Caco-2 (cell line): ENCODE results near the gene GPC6. TPM values are rescaled to one million over a fixed set of nuclear protein-coding genes. Genes with fewer than 3 reads are reported as not detected.

Experiments
- BruUV-seq: library from RNA; stranded (reverse); fragments of 400-500 nt; replicated peaks from 2 replicates; lab custom pipeline; 2021; lab: Mats Ljungman, UMichigan
- CTCF ChIA-PET: fragments of 300-600 bp; sonication (Branson Sonifier 250); formaldehyde crosslinking; loops from one replicate; lab custom pipeline; 2022; ENCODE audit warnings: antibody characterized with exemption; lab: Charles Lee
- POLR2A ChIA-PET: fragments of 300-600 bp; sonication (Branson Sonifier 250); formaldehyde crosslinking; loops from one replicate; lab custom pipeline; 2022; ENCODE audit warnings: antibody characterized with exemption; lab: Charles Lee
- DNase-seq, 2 experiments: peaks; one replicate each; pipeline versions ENCODE4 v3.0.0 to v3.0.0-alpha.2; 2020 to 2022
- H3K27me3 ChIP-seq: replicated peaks from 2 replicates; pipeline ENCODE4 v1.6.0; 2011; ENCODE audit warnings: low read length; ENCODE audit not compliant: control insufficient read depth, insufficient read depth
- H3K36me3 ChIP-seq: 2 replicates; pipeline ENCODE4 v1.5.1; 2011; ENCODE audit warnings: low read length; ENCODE audit not compliant: control insufficient read depth, insufficient read depth
- H3K4me1 ChIP-seq: fragments of 250-450 bp; sonication (Bioruptor Pico); 2 replicates; pipeline ENCODE4 v1.5.1; 2020; ENCODE audit warnings: mild to moderate bottlenecking
- H3K4me3 ChIP-seq: 2 replicates; pipeline ENCODE4 v1.5.1; 2011; ENCODE audit warnings: low read depth, mild to moderate bottlenecking, control low read depth, low read length
- H3K9me3 ChIP-seq: fragments of 250-450 bp; sonication (Bioruptor Pico); 2 replicates; pipeline ENCODE4 v1.5.1; 2020; ENCODE audit warnings: mild to moderate bottlenecking, moderate library complexity
- H3K27ac Mint-ChIP-seq: one replicate; pipeline ENCODE4 v1.8.0; 2022; ENCODE audit warnings: mixed read lengths; ENCODE audit not compliant: unreplicated experiment
- H3K27me3 Mint-ChIP-seq: one replicate; pipeline ENCODE4 v1.8.0; 2022; ENCODE audit warnings: mixed read lengths; ENCODE audit not compliant: insufficient read depth, unreplicated experiment
- H3K36me3 Mint-ChIP-seq: one replicate; pipeline ENCODE4 v1.8.0; 2022; ENCODE audit warnings: mild to moderate bottlenecking, mixed read lengths; ENCODE audit not compliant: insufficient read depth, unreplicated experiment
- H3K4me1 Mint-ChIP-seq: one replicate; pipeline ENCODE4 v1.8.0; 2022; ENCODE audit warnings: low read depth, mixed read lengths; ENCODE audit not compliant: unreplicated experiment
- H3K4me3 Mint-ChIP-seq: one replicate; pipeline ENCODE4 v1.8.0; 2022; ENCODE audit warnings: mild to moderate bottlenecking, moderate library complexity, mixed read lengths; ENCODE audit not compliant: unreplicated experiment
- H3K9me3 Mint-ChIP-seq: one replicate; pipeline ENCODE4 v1.8.0; 2022; ENCODE audit warnings: mixed read lengths; ENCODE audit not compliant: unreplicated experiment
- intact Hi-C: fragments of 100-400 bp; cut with micrococcal nuclease; formaldehyde crosslinking; loops from one replicate; pipeline ENCODE4 v1.10.0; 2022; ENCODE audit not compliant: unreplicated experiment
- total RNA-seq: library from RNA; stranded (reverse); gene quantifications from 2 replicates; pipeline ENCODE4 v1.2.3, GENCODE V29; 2022
- TF ChIP-seq, protein P1 (sequence below), 2 experiments: fragments of 200-600 bp in 1 of 2; IDR thresholded peaks; 1 replicate in 1 of 2; 2 replicates in 1 of 2; pipeline versions ENCODE4 v1.5.1 to v1.8.0; 2011 to 2022; ENCODE audit warnings: antibody characterized with exemption in 1 of 2, control low read depth in 1 of 2, inconsistent platforms in 1 of 2, low read depth in 1 of 2, low read length in 1 of 2, mild to moderate bottlenecking in 1 of 2, moderate library complexity in 1 of 2; ENCODE audit not compliant: insufficient read depth in 1 of 2, severe bottlenecking in 1 of 2, unreplicated experiment in 1 of 2

Gene GPC6
- total RNA-seq, 1 experiment from 2014 or later = 0.16 TPM

DNA sequence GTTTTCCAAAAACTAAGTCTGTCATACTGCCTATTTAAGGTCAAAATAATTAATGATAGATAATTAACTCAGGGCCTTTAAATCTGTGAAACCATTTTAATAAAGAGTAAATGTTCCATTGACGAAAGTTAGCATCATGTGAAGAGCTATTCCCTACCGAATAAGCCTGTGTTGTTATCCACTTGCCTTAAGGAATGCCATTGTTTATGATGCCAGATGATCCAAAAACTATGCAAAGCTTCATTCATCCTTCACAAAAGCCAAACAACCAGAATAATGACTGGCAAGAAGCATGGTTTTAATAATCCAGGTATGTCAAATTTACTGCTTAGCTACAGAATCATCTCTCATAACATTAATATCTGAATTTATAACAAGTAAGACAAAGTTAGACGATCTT is 6.5 kb upstream of the GPC6 start:
- H3K27me3 ChIP-seq = no peaks in the 10 kb centered on the region
- no peaks in the 10 kb centered on the region for H3K9me3 ChIP-seq
- H3K27me3 Mint-ChIP-seq = no peaks in the 10 kb centered on the region
- H3K9me3 Mint-ChIP-seq = peaks cover 11% of the 10 kb centered on the region
- CTCF ChIA-PET = no interaction called here
- H3K27ac Mint-ChIP-seq = no peak overlapping the region
- no peak overlapping the region for H3K4me3 ChIP-seq
- H3K4me1 ChIP-seq = peaks cover 12% of the 10 kb centered on the region
- POLR2A ChIA-PET = no interaction called here
- H3K36me3 Mint-ChIP-seq = peaks cover 7% of the 10 kb centered on the region
- H3K4me1 Mint-ChIP-seq = peaks cover 10% of the 10 kb centered on the region
- H3K36me3 ChIP-seq = no peaks in the 10 kb centered on the region
- BruUV-seq = no TSS peak
- intact Hi-C loops = loop anchor here (5.0 kb wide), 1 partner anchor 1118 kb away; no protein-coding TSS in a partner anchor
- H3K4me3 Mint-ChIP-seq = no peak overlapping the region
- TF ChIP-seq, protein P1, sequence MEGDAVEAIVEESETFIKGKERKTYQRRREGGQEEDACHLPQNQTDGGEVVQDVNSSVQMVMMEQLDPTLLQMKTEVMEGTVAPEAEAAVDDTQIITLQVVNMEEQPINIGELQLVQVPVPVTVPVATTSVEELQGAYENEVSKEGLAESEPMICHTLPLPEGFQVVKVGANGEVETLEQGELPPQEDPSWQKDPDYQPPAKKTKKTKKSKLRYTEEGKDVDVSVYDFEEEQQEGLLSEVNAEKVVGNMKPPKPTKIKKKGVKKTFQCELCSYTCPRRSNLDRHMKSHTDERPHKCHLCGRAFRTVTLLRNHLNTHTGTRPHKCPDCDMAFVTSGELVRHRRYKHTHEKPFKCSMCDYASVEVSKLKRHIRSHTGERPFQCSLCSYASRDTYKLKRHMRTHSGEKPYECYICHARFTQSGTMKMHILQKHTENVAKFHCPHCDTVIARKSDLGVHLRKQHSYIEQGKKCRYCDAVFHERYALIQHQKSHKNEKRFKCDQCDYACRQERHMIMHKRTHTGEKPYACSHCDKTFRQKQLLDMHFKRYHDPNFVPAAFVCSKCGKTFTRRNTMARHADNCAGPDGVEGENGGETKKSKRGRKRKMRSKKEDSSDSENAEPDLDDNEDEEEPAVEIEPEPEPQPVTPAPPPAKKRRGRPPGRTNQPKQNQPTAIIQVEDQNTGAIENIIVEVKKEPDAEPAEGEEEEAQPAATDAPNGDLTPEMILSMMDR (IDR thresholded peaks at IDR 0.05; ENCODE audit: insufficient read depth in 1 of 2, low read depth in 1 of 2, low read length in 1 of 2, severe bottlenecking in 1 of 2, unreplicated experiment in 1 of 2) = no peak
- DNase-seq = no peak

DNA sequence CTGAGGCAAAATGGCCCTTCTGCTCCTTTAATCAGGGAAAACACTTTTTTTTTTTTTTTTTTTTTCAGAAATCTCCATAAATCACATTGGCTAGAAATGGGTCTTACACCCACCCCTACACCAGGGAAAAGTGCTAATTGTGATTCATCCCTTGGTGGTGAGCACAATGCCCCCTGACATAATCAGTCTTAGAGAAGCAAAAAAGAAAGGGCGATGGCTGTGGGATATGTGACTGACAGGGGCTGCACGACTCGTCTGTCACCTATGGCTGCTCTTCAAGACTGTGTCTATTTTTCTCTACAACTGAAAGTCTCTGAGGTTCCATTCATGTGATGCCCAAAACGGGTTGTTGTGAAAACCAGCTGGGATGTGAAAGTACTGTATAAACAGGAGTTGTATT is 3.6 kb upstream of the GPC6 start:
- no peaks in the 10 kb centered on the region for H3K36me3 ChIP-seq
- no peaks in the 10 kb centered on the region for H3K27me3 ChIP-seq
- POLR2A ChIA-PET = no interaction called here
- no TSS peak for BruUV-seq
- Mint-ChIP-seq H3K27ac (no peak overlapping the region), H3K4me3 (no peak overlapping the region), H3K36me3 (peaks cover 17% of the 10 kb centered on the region), H3K4me1 (peaks cover 30% of the 10 kb centered on the region), H3K27me3 (no peaks in the 10 kb centered on the region), H3K9me3 (peaks cover 31% of the 10 kb centered on the region)
- H3K9me3 ChIP-seq = no peaks in the 10 kb centered on the region; the same call in 1 of the 2 replicates
- no peak overlapping the region for H3K4me3 ChIP-seq
- peaks cover 23% of the 10 kb centered on the region for H3K4me1 ChIP-seq
- TF ChIP-seq, protein P1 (IDR thresholded peaks at IDR 0.05; ENCODE audit: insufficient read depth in 1 of 2, low read depth in 1 of 2, low read length in 1 of 2, severe bottlenecking in 1 of 2, unreplicated experiment in 1 of 2) = no peak
- CTCF ChIA-PET = no interaction called here
- intact Hi-C loops = loop anchor here (5.0 kb wide), 1 partner anchor 1121 kb away; no protein-coding TSS in a partner anchor
- DNase-seq = no peak

DNA sequence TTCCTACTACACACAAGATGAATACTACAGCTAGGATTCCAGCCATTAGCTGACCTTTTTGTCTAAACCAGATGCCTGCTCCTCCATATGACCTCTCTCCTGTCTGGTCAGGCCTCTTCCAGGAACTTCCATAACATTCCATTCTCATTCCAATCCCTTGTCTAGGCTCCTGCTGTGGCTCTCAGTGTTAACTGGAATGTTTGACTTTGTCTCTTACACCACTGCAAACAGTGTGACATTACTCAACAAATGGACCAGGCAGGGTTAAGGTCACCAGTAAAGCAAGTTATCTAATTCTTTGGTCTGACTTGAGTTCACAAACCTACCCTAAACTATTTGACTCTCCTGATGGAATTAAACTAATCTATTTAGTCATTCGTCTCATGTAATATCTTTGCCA is 2.1 kb upstream of the GPC6 start:
- Mint-ChIP-seq H3K4me1 (peaks cover 38% of the 10 kb centered on the region), H3K27me3 (no peaks in the 10 kb centered on the region), H3K36me3 (peaks cover 17% of the 10 kb centered on the region), H3K9me3 (peaks cover 31% of the 10 kb centered on the region), H3K27ac (peak overlapping the region; percentile 76), H3K4me3 (peak overlapping the region; percentile 15)
- peak; percentile 72 to 80 for DNase-seq
- ChIA-PET CTCF (interaction anchor here (0.7 kb wide), 1 partner anchor 274 kb away, joined by 3 read pairs; no protein-coding TSS in a partner anchor), POLR2A (no interaction called here)
- no peaks in the 10 kb centered on the region for H3K27me3 ChIP-seq
- no TSS peak for BruUV-seq
- H3K4me3 ChIP-seq = no peak overlapping the region
- TF ChIP-seq, protein P1 (IDR thresholded peaks at IDR 0.05; ENCODE audit: insufficient read depth in 1 of 2, low read depth in 1 of 2, low read length in 1 of 2, severe bottlenecking in 1 of 2, unreplicated experiment in 1 of 2) = no peak
- no peaks in the 10 kb centered on the region; the same call in 1 of the 2 replicates for H3K9me3 ChIP-seq
- no peaks in the 10 kb centered on the region for H3K36me3 ChIP-seq
- intact Hi-C loops = loop anchor here (1.0 to 5.0 kb wide), 2 partner anchors 47 to 1122 kb away; no protein-coding TSS in a partner anchor
- H3K4me1 ChIP-seq = peaks cover 31% of the 10 kb centered on the region
